GM18517 (cell line): Measurements from ENCODE around the gene LHPP.

ENCODE experiments used
- ATAC-seq: cut with Tn5 transposase; IDR thresholded peaks from one replicate; pipeline ENCODE4 v1.9.1; 2021; ENCODE audit warnings: mild to moderate bottlenecking, moderate library complexity; ENCODE audit not compliant: unreplicated experiment

Gene LHPP

GRCh38 chr10:124651402-124651891 lies 189.8 kb downstream of the LHPP start:
- ATAC-seq = no peak

GRCh38 chr10:124652200-124652599 lies 190.6 kb downstream of the LHPP start:
- ATAC-seq = no peak

DNA sequence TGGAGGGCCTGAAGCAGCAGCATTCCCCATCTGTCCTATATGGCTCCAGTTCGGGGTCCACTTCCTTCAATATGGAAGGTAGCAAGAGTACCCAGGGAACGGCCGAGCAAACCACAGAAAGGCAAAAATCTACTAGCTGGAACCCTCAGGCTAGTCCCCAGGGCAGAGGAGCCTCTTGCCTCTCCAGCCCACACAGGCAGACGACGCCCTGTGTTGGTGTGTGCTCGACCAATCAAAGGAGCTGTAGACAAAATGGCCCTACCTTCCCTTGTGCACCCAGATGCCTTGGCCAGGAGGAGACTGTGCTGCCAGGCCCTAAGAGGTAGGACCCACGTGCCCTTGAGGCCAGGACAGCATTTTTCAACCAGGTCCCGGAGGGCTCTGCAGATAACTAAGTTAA lies 191.1 kb downstream of the LHPP start:
- ATAC-seq = no peak

- no peak for ATAC-seq
Measured at GRCh38 chr10:124653311-124653710, 191.7 kb downstream of the LHPP start.

DNA sequence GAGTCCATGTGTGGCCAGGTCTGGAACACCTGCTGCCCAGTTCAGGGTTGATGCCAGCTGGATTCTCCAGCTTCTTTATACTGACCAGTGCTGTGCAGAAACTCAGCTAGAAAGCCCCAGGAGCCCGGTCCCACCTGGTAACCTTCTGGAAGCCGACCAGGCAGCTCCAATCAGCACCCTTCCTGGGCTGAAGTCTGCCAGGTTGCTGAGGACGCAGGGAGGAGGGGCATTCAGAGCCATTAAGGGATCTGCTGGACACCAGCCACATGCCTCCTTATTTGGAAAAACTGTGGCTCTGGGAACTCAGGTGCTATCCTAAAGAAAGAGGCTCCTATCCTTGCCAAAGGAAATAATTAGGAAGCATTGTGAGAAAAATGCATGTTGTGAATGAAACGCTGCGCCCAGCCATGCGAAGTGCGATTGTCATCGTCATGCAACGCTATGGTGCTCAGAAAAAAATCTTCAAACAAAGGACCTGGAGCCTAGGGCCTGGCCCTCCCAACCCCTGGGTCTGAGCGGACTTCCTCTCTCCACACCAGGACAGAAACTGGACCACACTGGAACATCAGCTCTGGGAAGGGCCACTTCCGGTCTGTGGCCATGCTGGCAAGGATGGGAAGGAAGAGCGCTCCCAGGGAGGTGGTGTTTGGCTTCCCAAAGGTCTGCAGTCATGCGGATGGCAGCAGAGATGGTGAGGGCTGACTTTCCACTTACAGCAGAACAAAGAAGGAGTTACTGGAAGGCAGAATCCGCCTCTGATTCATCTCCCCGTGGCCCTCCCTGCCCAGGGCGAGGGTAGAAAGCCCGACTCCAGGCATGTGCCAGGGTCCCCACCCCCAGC lies 192.4 kb downstream of the LHPP start:
- ATAC-seq = no peak

- ATAC-seq = no peak
Measured at GRCh38 chr10:124654686-124655085, 193.1 kb downstream of the LHPP start.

DNA sequence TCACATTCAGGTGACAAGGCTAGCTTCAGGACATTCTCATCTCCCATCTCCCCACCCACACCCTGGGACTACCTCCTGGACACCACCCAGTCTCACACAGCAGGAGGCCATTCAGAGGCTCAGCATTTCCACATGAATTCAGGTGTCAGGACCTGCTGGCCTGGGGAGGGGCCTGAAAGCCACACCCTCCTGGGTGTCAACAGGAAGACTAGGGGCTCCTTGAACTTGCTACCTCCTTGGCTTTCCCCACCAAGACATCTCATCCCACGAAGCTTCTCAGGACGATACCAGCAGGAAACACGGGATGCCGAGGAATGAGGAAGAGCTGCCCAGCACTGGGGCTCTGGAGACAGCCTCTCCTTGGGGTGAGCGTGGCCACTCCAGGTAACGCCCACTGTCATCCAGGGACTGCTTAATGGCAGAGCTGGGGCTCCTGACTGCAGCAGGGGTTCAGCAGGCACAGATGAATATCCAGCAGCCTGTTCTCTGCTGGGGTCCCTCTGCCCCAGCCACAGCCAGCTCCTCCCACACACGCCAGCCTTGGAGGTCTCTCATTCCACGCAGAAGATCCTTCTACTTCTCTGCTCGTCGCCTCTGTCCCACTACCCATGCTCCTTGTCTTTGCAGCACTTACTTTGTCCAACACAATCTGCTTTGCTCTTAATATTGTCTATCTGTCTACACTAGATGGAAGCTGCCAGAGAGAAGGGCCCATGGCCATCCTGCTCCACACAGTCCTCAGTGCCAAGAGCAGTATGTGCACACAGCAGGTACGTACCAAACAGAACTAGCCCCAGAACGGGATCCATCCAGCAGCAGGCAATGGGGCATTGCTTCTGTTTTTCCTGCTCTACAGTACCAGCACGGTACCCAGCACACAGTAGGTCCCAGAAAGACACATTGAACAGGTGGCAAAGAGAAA lies 193.8 kb downstream of the LHPP start:
- no peak for ATAC-seq

GRCh38 chr10:124656113-124656490 lies 194.5 kb downstream of the LHPP start:
- no peak for ATAC-seq

DNA sequence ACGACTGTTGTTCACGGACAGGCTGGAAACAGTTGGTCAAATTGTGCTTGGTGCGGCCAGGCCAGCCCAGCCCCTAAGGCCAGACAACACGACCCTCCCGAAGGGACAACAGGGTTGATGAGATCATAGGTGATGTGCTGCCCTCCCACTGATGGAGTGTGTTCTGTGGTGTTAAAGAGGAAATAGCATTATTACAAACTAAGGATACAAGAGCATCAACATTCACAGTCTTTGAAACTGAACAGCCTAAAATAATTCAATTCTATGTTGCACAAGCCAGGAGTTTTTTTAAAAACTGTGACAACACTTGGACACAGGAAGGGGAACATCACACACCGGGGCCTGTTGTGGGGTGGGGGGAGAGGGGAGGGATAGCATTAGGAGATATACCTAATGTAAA lies 194.9 kb downstream of the LHPP start:
- no peak for ATAC-seq

GRCh38 chr10:124657806-124658205 lies 196.2 kb downstream of the LHPP start:
- ATAC-seq = no peak

GRCh38 chr10:124658591-124659242 lies 197.1 kb downstream of the LHPP start:
- ATAC-seq = no peak

DNA sequence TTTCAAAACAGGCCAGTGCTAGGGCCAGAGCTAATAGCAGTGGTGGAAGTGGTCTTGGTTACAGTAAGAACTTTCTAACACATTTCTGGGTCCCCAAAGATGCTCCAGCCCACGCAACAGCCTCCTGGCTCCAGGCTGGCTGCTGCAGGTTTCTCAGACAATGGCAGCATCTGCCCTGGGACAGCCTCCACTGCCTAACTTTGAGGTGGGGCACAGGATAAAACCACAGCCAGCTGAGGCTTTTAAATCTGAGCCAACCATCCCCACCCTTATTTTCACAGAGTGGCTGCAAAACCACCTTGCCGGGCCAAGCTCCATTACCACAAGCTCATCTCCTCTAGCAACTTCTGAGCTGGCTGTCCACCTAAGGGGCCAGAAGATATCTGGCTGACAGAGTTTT lies 197.8 kb downstream of the LHPP start:
- ATAC-seq = no peak

GRCh38 chr10:124660404-124661125 lies 198.9 kb downstream of the LHPP start:
- no peak for ATAC-seq

DNA sequence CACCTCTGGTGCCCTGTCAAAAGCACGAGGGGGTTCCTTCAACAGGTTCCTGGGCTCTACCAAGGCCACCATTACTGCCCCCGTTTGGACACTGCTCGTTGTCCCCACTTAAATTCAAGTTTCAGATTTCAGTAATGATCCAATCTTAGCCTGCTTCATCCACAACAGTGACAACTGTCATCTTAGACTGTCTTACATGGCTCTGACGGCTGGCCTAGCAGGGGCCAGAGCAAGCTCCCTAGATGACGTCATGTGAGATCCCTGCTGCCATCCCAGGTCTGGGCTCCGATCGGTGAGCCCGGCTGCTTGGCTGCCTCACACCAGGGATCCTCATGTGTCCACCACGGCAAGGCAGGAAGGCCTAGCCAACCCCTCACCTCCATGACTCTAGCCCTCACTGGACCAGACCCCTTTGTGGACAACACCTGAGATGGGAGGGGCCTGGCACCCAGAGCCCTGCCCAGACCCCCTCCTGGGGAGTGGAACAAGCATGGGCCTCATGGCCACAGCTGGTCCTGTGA lies 200.1 kb downstream of the LHPP start:
- ATAC-seq = no peak

- ATAC-seq = no peak
Measured at GRCh38 chr10:124663228-124663627, 201.6 kb downstream of the LHPP start.
